HepG2 (cell line): Measurements from ENCODE around the gene MCF2L. TPM values are rescaled to one million over a fixed set of nuclear protein-coding genes. Genes with fewer than 3 reads are reported as not detected.
A peak's percentile ranks its signal among the peaks of the same experiment; 100 is the strongest.

Experiments used
- ATAC-seq: fragments of 200-7000 bp; cut with Tn5 transposase; 3 replicates; pipeline ENCODE4 v1.9.1; 2020; ENCODE audit warnings: mild to moderate bottlenecking, moderate library complexity
- BruUV-seq: library from RNA; stranded (reverse); fragments of 400-500 nt; replicated peaks from 2 replicates; lab custom pipeline; 2021; lab: Mats Ljungman, UMichigan
- CTCF ChIA-PET: fragments of 300-600 bp; formaldehyde crosslinking; extraction: SDS; loops from one replicate; lab custom pipeline; 2021; ENCODE audit warnings: low total read pairs, inconsistent platforms, low intra/inter-chr PET ratio; lab: Yijun Ruan, JAX
- POLR2A ChIA-PET: fragments of 350-600 bp; sonication (Branson Sonifier 250); formaldehyde crosslinking; loops from one replicate; lab custom pipeline; 2020; ENCODE audit warnings: antibody characterized with exemption, inconsistent platforms; lab: Yijun Ruan, JAX
- DNase-seq: peaks from one replicate; pipeline ENCODE4 v3.0.0-alpha.2; 2015; ENCODE audit warnings: low spot score
- FAIRE-seq: peaks from 3 replicates; lab custom pipeline; 2011; peaks lifted over from hg19 to GRCh38; lab: Jason Lieb, UNC
- H2AFZ ChIP-seq: one replicate; pipeline ENCODE4 v1.6.1; 2011; ENCODE audit warnings: low read length, inconsistent platforms
- H3K27ac ChIP-seq: fragments of 300-600 bp; 3 replicates; pipeline ENCODE4 v1.8.0; 2011; ENCODE audit warnings: mixed run types, mild to moderate bottlenecking, mixed read lengths, low read length, inconsistent platforms; ENCODE audit not compliant: insufficient read depth; ENCODE audit errors: extremely low read length
- H3K27me3 ChIP-seq, 2 experiments: fragments of 200-600 bp in 1 of 2; 2 replicates in 1 of 2; 3 replicates in 1 of 2; pipeline versions ENCODE4 v1.6.0 to v1.8.0; 2011; ENCODE audit warnings: low read length in 2 of 2, mild to moderate bottlenecking in 2 of 2, moderate library complexity in 2 of 2, inconsistent platforms in 1 of 2; ENCODE audit not compliant: insufficient read depth in 2 of 2, control insufficient read depth in 1 of 2
- H3K36me3 ChIP-seq, 2 experiments: fragments of 200-600 bp in 1 of 2; replicated peaks in 1 of 2; 2 replicates in 1 of 2; 3 replicates in 1 of 2; pipeline versions ENCODE4 v1.5.1 to v1.8.0; 2011; ENCODE audit warnings: low read length in 2 of 2, inconsistent platforms in 1 of 2; ENCODE audit not compliant: insufficient read depth in 2 of 2, control insufficient read depth in 1 of 2
- H3K4me1 ChIP-seq: 2 replicates; pipeline ENCODE4 v1.5.1; 2012; ENCODE audit warnings: low read length, inconsistent platforms; ENCODE audit not compliant: insufficient read depth
- H3K4me2 ChIP-seq: 2 replicates; pipeline ENCODE4 v1.6.0; 2011; ENCODE audit warnings: low read depth, low read length, inconsistent platforms
- H3K4me3 ChIP-seq, 3 experiments: fragments of 200-600 bp in 1 of 3; sonication (generic), shearing (Covaris generic) in 1 of 3; replicated peaks in 1 of 3; 2 replicates each; pipeline ENCODE4 v1.5.1; 2011 to 2016; ENCODE audit warnings: low read length in 3 of 3, inconsistent platforms in 2 of 3, low read depth in 2 of 3, mild to moderate bottlenecking in 2 of 3, control low read depth in 1 of 3, mixed read lengths in 1 of 3; ENCODE audit not compliant: insufficient read depth in 1 of 3
- H3K79me2 ChIP-seq: one replicate; pipeline ENCODE4 v1.6.1; 2011; ENCODE audit warnings: low read length, inconsistent platforms; ENCODE audit not compliant: insufficient read depth
- H3K9ac ChIP-seq: 2 replicates; pipeline ENCODE4 v1.6.0; 2011; ENCODE audit warnings: mild to moderate bottlenecking, low read depth, low read length, inconsistent platforms; ENCODE audit not compliant: insufficient read depth
- H3K9me3 ChIP-seq: 2 replicates; pipeline ENCODE4 v1.5.1; 2012; ENCODE audit warnings: mild to moderate bottlenecking, low read length
- H4K20me1 ChIP-seq: 2 replicates; pipeline ENCODE4 v1.6.0; 2011; ENCODE audit warnings: inconsistent platforms, mild to moderate bottlenecking, low read length, moderate library complexity; ENCODE audit not compliant: insufficient read depth
- MXD4 ChIP-seq: IDR thresholded peaks from 2 replicates; pipeline ENCODE4 v1.6.1; 2016; ENCODE audit warnings: mild to moderate bottlenecking, missing biosample characterization, missing genetic modification reagents
- PAF1 ChIP-seq: IDR thresholded peaks from 2 replicates; pipeline ENCODE4 v1.6.1; 2016; ENCODE audit warnings: missing genetic modification reagents, missing compliant biosample characterization
- RAD21 ChIP-seq: fragments of 450-650 bp; formaldehyde crosslinking; IDR thresholded peaks from 2 replicates; pipeline ENCODE4 v1.5.0; 2020; ENCODE audit warnings: mild to moderate bottlenecking
- SAFB2 ChIP-seq: sonication (generic); formaldehyde crosslinking; IDR thresholded peaks from 2 replicates; pipeline ENCODE4 v1.5.1; 2020; ENCODE audit warnings: missing genetic modification reagents, low read depth, mild to moderate bottlenecking, borderline replicate concordance
- SOX6 ChIP-seq, 2 experiments: fragments of 450-650 bp in 1 of 2; sonication (generic) in 1 of 2; formaldehyde crosslinking in 1 of 2; IDR thresholded peaks; 2 replicates each; pipeline versions ENCODE4 v1.4.0 to v1.6.1; 2017 to 2020; ENCODE audit warnings: antibody characterized with exemption in 1 of 2, mild to moderate bottlenecking in 1 of 2, missing genetic modification reagents in 1 of 2
- ZNF777 ChIP-seq: sonication (generic); formaldehyde crosslinking; IDR thresholded peaks from 2 replicates; pipeline ENCODE4 v1.4.0; 2020; ENCODE audit warnings: missing genetic modification reagents
- WGBS: methylation state at CpG from one replicate; pipeline ENCODE4 v1.1.6; 2017; ENCODE audit warnings: low lambda C conversion rate; 5-methylcytosine and 5-hydroxymethylcytosine counted together
- in situ Hi-C: cut with HindIII; loops from 2 replicates; pipeline ENCODE4 v1.10.0; 2017; ENCODE audit warnings: low pct_unique_long_range_greater_than_20kb; ENCODE audit not compliant: extremely low pct_ligation_motif_present
- intact Hi-C: fragments of 100-400 bp; cut with micrococcal nuclease; formaldehyde crosslinking; loops from one replicate; pipeline ENCODE4 v1.10.0; 2022; ENCODE audit not compliant: unreplicated experiment
- polyA plus RNA-seq, 8 experiments: library from polyadenylated mRNA; depleted of rRNA in 3 of 8; stranded (reverse) in 7 of 8; unstranded in 1 of 8; fragments of >200 nt; fragmentation: Illumina TruSeq in 4 of 8; extraction: Trizol in 4 of 8; gene quantifications; 2 replicates each; pipeline versions ENCODE4 v1.2.1 to v1.2.3, GENCODE V29; 2011 to 2016; ENCODE audit warnings: low read depth in 4 of 8, missing spikeins in 1 of 8, mixed read lengths in 1 of 8; ENCODE audit not compliant: insufficient read depth in 1 of 8
- total RNA-seq, 5 experiments: library from RNA; depleted of rRNA; stranded (reverse); fragments of >200 nt; fragmentation: Illumina TruSeq; extraction: Trizol; gene quantifications; 2 replicates each; pipeline ENCODE4 v1.2.3, GENCODE V29; 2016; ENCODE audit warnings: low read depth in 1 of 5
- TF ChIP-seq, protein P1 (sequence below): sonication (generic); formaldehyde crosslinking; IDR thresholded peaks from 2 replicates; pipeline ENCODE4 v1.4.0; 2020; ENCODE audit warnings: missing genetic modification reagents, borderline replicate concordance
- TF ChIP-seq, protein P2 (sequence below): sonication (generic); formaldehyde crosslinking; IDR thresholded peaks from 2 replicates; pipeline ENCODE4 v1.4.0; 2020; ENCODE audit warnings: mild to moderate bottlenecking, missing genetic modification reagents, borderline replicate concordance
- TF ChIP-seq, protein P3 (sequence below): sonication (generic); formaldehyde crosslinking; IDR thresholded peaks from 2 replicates; pipeline ENCODE4 v1.4.0; 2020; ENCODE audit warnings: missing genetic modification reagents, mild to moderate bottlenecking, borderline replicate concordance

Gene MCF2L
- total and polyA plus RNA-seq, 2 of the 13 experiments (the other 11 are each of a cell fraction or from before 2014, with no cell fraction given), result 19.4 to 28.4 TPM

DNA sequence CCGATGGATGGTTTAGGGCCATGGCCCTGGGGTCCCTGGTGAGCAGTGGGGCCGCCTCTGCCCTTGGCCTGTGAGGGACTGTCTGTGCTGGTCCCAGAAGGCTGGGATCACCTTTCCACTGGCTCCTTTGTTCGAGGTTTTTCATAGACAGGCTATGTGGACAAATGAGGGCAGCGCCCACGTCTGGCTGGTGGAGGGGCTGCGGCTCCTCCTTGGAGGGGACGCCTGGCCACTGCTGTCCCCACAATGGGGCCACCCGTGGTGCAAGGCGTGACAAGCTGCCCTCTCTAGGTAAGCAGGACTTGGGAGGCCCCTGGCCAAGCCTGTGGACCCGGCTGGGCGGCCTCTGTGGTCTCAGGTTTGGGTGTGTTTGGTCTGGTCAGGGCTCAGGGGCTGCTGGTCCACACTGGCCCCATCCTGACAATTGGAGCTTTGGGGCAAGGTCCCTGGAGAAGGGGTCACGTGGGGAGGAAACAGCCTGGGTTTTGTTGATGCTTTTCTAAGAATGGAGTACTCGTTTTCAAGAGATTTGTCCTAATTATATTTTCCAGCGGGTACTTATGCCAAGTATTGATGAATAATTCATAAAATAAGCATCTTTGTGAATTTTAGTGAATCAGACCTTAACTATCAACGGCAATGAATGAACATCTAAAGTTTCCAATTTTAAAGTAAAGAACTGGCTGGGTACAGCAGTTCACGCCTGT, 33.3 kb downstream of the MCF2L start:
- in situ Hi-C loops (loop anchor here (5.0 kb wide), 1 partner anchor 60 kb away; no protein-coding TSS in a partner anchor), intact Hi-C loops (loop anchor here (1.0 kb wide), 2 partner anchors 17 to 60 kb away; no protein-coding TSS in a partner anchor)
- 68% methylated on average over 5 of the region's 16 CpGs for whole genome bisulfite sequencing
- Histone ChIP-seq H2AFZ (no peak overlapping the region), H3K4me2 (peak overlapping the region; percentile 98), H3K9ac (peak overlapping the region; percentile 62; the same call in 1 of the 2 replicates), H3K4me3 (peak overlapping the region; percentile 61 to 76 (median 64); a peak in 5 of 6 replicates), H3K27ac (peak overlapping the region; percentile 37), H3K4me1 (peaks cover 59% of the 10 kb centered on the region), H3K36me3 (peaks cover 0 to 6% of the 10 kb centered on the region in 2 experiments; a peak in 2 of 5 replicates), H4K20me1 (no peaks in the 10 kb centered on the region), H3K27me3 (no peaks in the 10 kb centered on the region), H3K9me3 (no peaks in the 10 kb centered on the region), H3K79me2 (peaks cover 7% of the 10 kb centered on the region)
- no TSS peak for BruUV-seq
- ChIA-PET CTCF (interaction anchor here (1.0 to 3.4 kb wide), 2 partner anchors 20 to 60 kb away, joined by 3 to 33 read pairs; no protein-coding TSS in a partner anchor), POLR2A (interaction anchor here (0.8 to 3.1 kb wide), 2 partner anchors 17 to 20 kb away, joined by 3 to 18 read pairs; no protein-coding TSS in a partner anchor)
- peak; percentile 68 for FAIRE-seq
- peak; percentile 83 for ATAC-seq
- DNase-seq, result peak; percentile 61
- TF ChIP-seq SOX6 (IDR thresholded peaks at IDR 0.05), result no peak
- no peak for TF ChIP-seq SOX6 (CRISPR knock-in tag; IDR thresholded peaks at IDR 0.05)
- TF ChIP-seq, protein P1, sequence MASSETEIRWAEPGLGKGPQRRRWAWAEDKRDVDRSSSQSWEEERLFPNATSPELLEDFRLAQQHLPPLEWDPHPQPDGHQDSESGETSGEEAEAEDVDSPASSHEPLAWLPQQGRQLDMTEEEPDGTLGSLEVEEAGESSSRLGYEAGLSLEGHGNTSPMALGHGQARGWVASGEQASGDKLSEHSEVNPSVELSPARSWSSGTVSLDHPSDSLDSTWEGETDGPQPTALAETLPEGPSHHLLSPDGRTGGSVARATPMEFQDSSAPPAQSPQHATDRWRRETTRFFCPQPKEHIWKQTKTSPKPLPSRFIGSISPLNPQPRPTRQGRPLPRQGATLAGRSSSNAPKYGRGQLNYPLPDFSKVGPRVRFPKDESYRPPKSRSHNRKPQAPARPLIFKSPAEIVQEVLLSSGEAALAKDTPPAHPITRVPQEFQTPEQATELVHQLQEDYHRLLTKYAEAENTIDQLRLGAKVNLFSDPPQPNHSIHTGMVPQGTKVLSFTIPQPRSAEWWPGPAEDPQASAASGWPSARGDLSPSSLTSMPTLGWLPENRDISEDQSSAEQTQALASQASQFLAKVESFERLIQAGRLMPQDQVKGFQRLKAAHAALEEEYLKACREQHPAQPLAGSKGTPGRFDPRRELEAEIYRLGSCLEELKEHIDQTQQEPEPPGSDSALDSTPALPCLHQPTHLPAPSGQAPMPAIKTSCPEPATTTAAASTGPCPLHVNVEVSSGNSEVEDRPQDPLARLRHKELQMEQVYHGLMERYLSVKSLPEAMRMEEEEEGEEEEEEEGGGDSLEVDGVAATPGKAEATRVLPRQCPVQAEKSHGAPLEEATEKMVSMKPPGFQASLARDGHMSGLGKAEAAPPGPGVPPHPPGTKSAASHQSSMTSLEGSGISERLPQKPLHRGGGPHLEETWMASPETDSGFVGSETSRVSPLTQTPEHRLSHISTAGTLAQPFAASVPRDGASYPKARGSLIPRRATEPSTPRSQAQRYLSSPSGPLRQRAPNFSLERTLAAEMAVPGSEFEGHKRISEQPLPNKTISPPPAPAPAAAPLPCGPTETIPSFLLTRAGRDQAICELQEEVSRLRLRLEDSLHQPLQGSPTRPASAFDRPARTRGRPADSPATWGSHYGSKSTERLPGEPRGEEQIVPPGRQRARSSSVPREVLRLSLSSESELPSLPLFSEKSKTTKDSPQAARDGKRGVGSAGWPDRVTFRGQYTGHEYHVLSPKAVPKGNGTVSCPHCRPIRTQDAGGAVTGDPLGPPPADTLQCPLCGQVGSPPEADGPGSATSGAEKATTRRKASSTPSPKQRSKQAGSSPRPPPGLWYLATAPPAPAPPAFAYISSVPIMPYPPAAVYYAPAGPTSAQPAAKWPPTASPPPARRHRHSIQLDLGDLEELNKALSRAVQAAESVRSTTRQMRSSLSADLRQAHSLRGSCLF (CRISPR knock-in tag), result no peak
- TF ChIP-seq ZNF777 (CRISPR knock-in tag), result peak; percentile 36; the same call in 1 of the 2 replicates
- TF ChIP-seq, protein P2, sequence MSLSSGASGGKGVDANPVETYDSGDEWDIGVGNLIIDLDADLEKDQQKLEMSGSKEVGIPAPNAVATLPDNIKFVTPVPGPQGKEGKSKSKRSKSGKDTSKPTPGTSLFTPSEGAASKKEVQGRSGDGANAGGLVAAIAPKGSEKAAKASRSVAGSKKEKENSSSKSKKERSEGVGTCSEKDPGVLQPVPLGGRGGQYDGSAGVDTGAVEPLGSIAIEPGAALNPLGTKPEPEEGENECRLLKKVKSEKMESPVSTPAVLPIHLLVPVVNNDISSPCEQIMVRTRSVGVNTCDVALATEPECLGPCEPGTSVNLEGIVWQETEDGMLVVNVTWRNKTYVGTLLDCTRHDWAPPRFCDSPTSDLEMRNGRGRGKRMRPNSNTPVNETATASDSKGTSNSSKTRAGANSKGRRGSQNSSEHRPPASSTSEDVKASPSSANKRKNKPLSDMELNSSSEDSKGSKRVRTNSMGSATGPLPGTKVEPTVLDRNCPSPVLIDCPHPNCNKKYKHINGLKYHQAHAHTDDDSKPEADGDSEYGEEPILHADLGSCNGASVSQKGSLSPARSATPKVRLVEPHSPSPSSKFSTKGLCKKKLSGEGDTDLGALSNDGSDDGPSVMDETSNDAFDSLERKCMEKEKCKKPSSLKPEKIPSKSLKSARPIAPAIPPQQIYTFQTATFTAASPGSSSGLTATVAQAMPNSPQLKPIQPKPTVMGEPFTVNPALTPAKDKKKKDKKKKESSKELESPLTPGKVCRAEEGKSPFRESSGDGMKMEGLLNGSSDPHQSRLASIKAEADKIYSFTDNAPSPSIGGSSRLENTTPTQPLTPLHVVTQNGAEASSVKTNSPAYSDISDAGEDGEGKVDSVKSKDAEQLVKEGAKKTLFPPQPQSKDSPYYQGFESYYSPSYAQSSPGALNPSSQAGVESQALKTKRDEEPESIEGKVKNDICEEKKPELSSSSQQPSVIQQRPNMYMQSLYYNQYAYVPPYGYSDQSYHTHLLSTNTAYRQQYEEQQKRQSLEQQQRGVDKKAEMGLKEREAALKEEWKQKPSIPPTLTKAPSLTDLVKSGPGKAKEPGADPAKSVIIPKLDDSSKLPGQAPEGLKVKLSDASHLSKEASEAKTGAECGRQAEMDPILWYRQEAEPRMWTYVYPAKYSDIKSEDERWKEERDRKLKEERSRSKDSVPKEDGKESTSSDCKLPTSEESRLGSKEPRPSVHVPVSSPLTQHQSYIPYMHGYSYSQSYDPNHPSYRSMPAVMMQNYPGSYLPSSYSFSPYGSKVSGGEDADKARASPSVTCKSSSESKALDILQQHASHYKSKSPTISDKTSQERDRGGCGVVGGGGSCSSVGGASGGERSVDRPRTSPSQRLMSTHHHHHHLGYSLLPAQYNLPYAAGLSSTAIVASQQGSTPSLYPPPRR (CRISPR knock-in tag), result no peak
- TF ChIP-seq, protein P3, sequence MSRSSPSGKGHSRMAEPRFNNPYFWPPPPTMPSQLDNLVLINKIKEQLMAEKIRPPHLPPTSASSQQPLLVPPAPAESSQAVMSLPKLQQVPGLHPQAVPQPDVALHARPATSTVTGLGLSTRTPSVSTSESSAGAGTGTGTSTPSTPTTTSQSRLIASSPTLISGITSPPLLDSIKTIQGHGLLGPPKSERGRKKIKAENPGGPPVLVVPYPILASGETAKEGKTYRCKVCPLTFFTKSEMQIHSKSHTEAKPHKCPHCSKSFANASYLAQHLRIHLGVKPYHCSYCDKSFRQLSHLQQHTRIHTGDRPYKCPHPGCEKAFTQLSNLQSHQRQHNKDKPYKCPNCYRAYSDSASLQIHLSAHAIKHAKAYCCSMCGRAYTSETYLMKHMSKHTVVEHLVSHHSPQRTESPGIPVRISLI (CRISPR knock-in tag), result 0 out of 2 replicates have a peak, but pooled peaks have one; percentile 36
- no peak for TF ChIP-seq MXD4
- no peak for TF ChIP-seq PAF1
- TF ChIP-seq SAFB2 (CRISPR knock-in tag), result no peak
- peak; percentile 85 for TF ChIP-seq RAD21 (CRISPR knock-in tag)
